A673 (cell line): ENCODE data around the gene KDM4B. TPM values are rescaled to one million over a fixed set of nuclear protein-coding genes. Genes with fewer than 3 reads are reported as not detected.

Source experiments
- BruUV-seq: library from RNA; stranded (reverse); fragments of 400-500 nt; replicated peaks from 2 replicates; lab custom pipeline; 2021; lab: Mats Ljungman, UMichigan
- CTCF ChIA-PET: fragments of 300-600 bp; sonication (Branson Sonifier 250); formaldehyde crosslinking; loops from one replicate; lab custom pipeline; 2022; ENCODE audit warnings: antibody characterized with exemption; lab: Charles Lee
- POLR2A ChIA-PET: fragments of 300-600 bp; sonication (Branson Sonifier 250); formaldehyde crosslinking; loops from one replicate; lab custom pipeline; 2022; ENCODE audit warnings: antibody characterized with exemption; ENCODE audit not compliant: low non-redundant PET; lab: Charles Lee
- DNase-seq: peaks from one replicate; pipeline ENCODE4 v3.0.0-alpha.2; 2015; ENCODE audit warnings: low spot score
- H3K27ac ChIP-seq: fragments of 200-600 bp; sonication (generic); 2 replicates; pipeline ENCODE4 v1.5.1; 2016; ENCODE audit warnings: mixed run types, low read depth, mild to moderate bottlenecking, mixed read lengths, antibody characterized with exemption, low read length; ENCODE audit not compliant: poor library complexity, severe bottlenecking
- H3K27me3 ChIP-seq: fragments of 200-600 bp; sonication (generic); replicated peaks from 2 replicates; pipeline ENCODE4 v1.6.1; 2017; ENCODE audit warnings: mixed run types, low read depth, mild to moderate bottlenecking, mixed read lengths, antibody characterized with exemption, low read length; ENCODE audit not compliant: insufficient read depth, poor library complexity
- H3K36me3 ChIP-seq: fragments of 200-600 bp; sonication (generic); 2 replicates; pipeline ENCODE4 v1.6.1; 2016; ENCODE audit warnings: mixed run types, mild to moderate bottlenecking, mixed read lengths, antibody characterized with exemption, low read length; ENCODE audit not compliant: insufficient read depth, poor library complexity, severe bottlenecking
- H3K4me1 ChIP-seq: fragments of 200-600 bp; sonication (generic); 2 replicates; pipeline ENCODE4 v1.6.1; 2017; ENCODE audit warnings: mixed run types, mild to moderate bottlenecking, mixed read lengths, antibody characterized with exemption, low read length; ENCODE audit not compliant: insufficient read depth, poor library complexity, severe bottlenecking
- H3K4me3 ChIP-seq: fragments of 200-600 bp; sonication (generic); 2 replicates; pipeline ENCODE4 v1.5.1; 2016; ENCODE audit warnings: low read depth, mixed run types, mild to moderate bottlenecking, mixed read lengths, low read length; ENCODE audit not compliant: poor library complexity, severe bottlenecking
- H3K9me3 ChIP-seq: fragments of 200-600 bp; sonication (generic); 2 replicates; pipeline ENCODE4 v1.6.1; 2016; ENCODE audit warnings: mixed run types, low read depth, mild to moderate bottlenecking, mixed read lengths, antibody characterized with exemption, low read length; ENCODE audit not compliant: poor library complexity, severe bottlenecking
- CTCF ChIP-seq: fragments of 300-800, 200-600 bp; sonication (generic); conservative IDR thresholded peaks from 2 replicates; pipeline ENCODE4 v1.5.1; 2017; ENCODE audit warnings: low read depth, mild to moderate bottlenecking, antibody characterized with exemption, low read length, moderate library complexity, mixed read lengths
- EZH2 ChIP-seq: fragments of 200-600 bp; sonication (generic); IDR thresholded peaks from 2 replicates; pipeline ENCODE4 v1.6.1; 2017; ENCODE audit warnings: borderline replicate concordance, low read depth, mild to moderate bottlenecking, mixed read lengths, antibody characterized with exemption, low read length; ENCODE audit not compliant: poor library complexity, severe bottlenecking
- intact Hi-C: fragments of 100-400 bp; cut with micrococcal nuclease; formaldehyde crosslinking; loops from one replicate; pipeline ENCODE4 v1.10.0; 2022; ENCODE audit not compliant: unreplicated experiment
- total RNA-seq: library from RNA; stranded (reverse); gene quantifications from 2 replicates; pipeline ENCODE4 v1.2.3, GENCODE V29; 2021

KDM4B gene
- total RNA-seq, 1 experiment from 2014 or later, result 30.0 TPM

GRCh38 chr19:4929186-4929585 lies 39.7 kb upstream of the KDM4B start:
- Histone ChIP-seq H3K4me1 (no peaks in the 10 kb centered on the region), H3K4me3 (no peak overlapping the region), H3K36me3 (peaks cover 69% of the 10 kb centered on the region), H3K27ac (no peak overlapping the region), H3K27me3 (no peaks in the 10 kb centered on the region), H3K9me3 (no peaks in the 10 kb centered on the region)
- DNase-seq, result no peak
- BruUV-seq, result no TSS peak
- intact Hi-C loops, result no loop called here
- ChIA-PET POLR2A (no interaction called here), CTCF (interaction anchor here (0.6 kb wide), 1 partner anchor 757 kb away, joined by 6 read pairs; no protein-coding TSS in a partner anchor)
- TF ChIP-seq CTCF, result no peak
- no peak for TF ChIP-seq EZH2

DNA sequence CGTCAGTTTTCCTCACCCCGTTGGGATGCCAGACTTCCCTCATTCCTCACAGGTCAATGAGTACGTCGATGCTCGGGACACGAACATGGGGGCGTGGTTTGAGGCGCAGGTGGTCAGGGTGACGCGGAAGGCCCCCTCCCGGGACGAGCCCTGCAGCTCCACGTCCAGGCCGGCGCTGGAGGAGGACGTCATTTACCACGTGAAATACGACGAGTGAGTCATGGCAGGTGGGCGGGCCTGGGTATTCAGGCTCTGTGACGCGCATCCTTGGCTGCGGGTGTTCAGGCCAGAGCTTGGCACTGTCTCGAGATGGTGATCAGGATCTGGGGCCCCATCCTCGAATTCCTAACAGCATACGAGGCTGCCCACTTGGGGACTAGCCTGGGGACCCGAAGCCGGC lies 38.2 kb upstream of the KDM4B start:
- BruUV-seq, result no TSS peak
- CTCF ChIA-PET, result no interaction called here
- TF ChIP-seq CTCF, result no peak
- peak; percentile 83 for DNase-seq
- H3K4me3 ChIP-seq, result no peak overlapping the region
- peaks cover 77% of the 10 kb centered on the region for H3K36me3 ChIP-seq
- POLR2A ChIA-PET, result no interaction called here
- intact Hi-C loops, result no loop called here
- no peaks in the 10 kb centered on the region for H3K27me3 ChIP-seq
- no peaks in the 10 kb centered on the region for H3K4me1 ChIP-seq
- H3K27ac ChIP-seq, result peak overlapping the region; percentile 52
- H3K9me3 ChIP-seq, result no peaks in the 10 kb centered on the region

DNA sequence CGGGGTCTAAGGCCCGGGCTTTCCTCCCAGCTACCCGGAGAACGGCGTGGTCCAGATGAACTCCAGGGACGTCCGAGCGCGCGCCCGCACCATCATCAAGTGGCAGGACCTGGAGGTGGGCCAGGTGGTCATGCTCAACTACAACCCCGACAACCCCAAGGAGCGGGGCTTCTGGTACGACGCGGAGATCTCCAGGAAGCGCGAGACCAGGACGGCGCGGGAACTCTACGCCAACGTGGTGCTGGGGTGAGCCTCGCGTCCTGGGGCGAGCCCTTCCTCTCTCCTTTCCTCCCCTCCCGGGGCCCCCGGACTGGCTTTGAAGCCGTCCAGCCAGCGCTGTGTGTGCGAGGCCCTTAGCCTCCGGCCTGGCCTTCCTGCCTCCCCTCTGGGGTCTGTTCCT lies 36.2 kb upstream of the KDM4B start:
- no peak overlapping the region for H3K27ac ChIP-seq
- H3K27me3 ChIP-seq, result no peaks in the 10 kb centered on the region
- no peak for TF ChIP-seq CTCF
- no peak for TF ChIP-seq EZH2
- no TSS peak for BruUV-seq
- H3K36me3 ChIP-seq, result peaks cover 86% of the 10 kb centered on the region
- ChIA-PET CTCF (no interaction called here), POLR2A (no interaction called here)
- H3K4me1 ChIP-seq, result no peaks in the 10 kb centered on the region
- H3K4me3 ChIP-seq, result no peak overlapping the region
- no peaks in the 10 kb centered on the region for H3K9me3 ChIP-seq
- intact Hi-C loops, result no loop called here
- no peak for DNase-seq
